Hepatocyte (in vitro differentiated cells): Measurements from ENCODE around the gene RAI1. TPM values are rescaled to one million over a fixed set of nuclear protein-coding genes. Genes with fewer than 3 reads are reported as not detected.

Experiments used
- DNase-seq: peaks from one replicate; pipeline ENCODE4 v3.0.0-alpha.2; 2016; ENCODE audit warnings: low spot score
- H2AFZ ChIP-seq: fragments of 200-600 bp; sonication (generic); 2 replicates; pipeline ENCODE4 v1.6.0; 2016; ENCODE audit warnings: antibody characterized with exemption, mild to moderate bottlenecking
- H3K27ac ChIP-seq: fragments of 200-600 bp; sonication (generic); 2 replicates; pipeline ENCODE4 v1.5.1; 2016; ENCODE audit warnings: mild to moderate bottlenecking
- H3K27me3 ChIP-seq: fragments of 200-600 bp; sonication (generic); 2 replicates; pipeline ENCODE4 v1.6.1; 2016
- H3K36me3 ChIP-seq: fragments of 200-600 bp; sonication (generic); replicated peaks from 2 replicates; pipeline ENCODE4 v1.5.1; 2016; ENCODE audit warnings: low read depth; ENCODE audit not compliant: insufficient read depth
- H3K4me1 ChIP-seq: fragments of 200-600 bp; sonication (generic); 2 replicates; pipeline ENCODE4 v1.5.1; 2016; ENCODE audit warnings: mild to moderate bottlenecking, moderate library complexity; ENCODE audit not compliant: insufficient read depth
- H3K4me2 ChIP-seq: fragments of 200-600 bp; sonication (generic); 2 replicates; pipeline ENCODE4 v1.6.0; 2016
- H3K4me3 ChIP-seq: fragments of 200-600 bp; sonication (generic); 2 replicates; pipeline ENCODE4 v1.5.1; 2016; ENCODE audit warnings: mild to moderate bottlenecking
- H3K79me2 ChIP-seq: fragments of 200-600 bp; sonication (generic); 2 replicates; pipeline ENCODE4 v1.6.0; 2017; ENCODE audit warnings: mild to moderate bottlenecking
- H3K9me2 ChIP-seq: fragments of 200-600 bp; sonication (generic); replicated peaks from 2 replicates; pipeline ENCODE4 v1.6.0; 2017; ENCODE audit warnings: mild to moderate bottlenecking; ENCODE audit not compliant: insufficient read depth
- H3K9me3 ChIP-seq: fragments of 200-600 bp; sonication (generic); 2 replicates; pipeline ENCODE4 v1.5.1; 2016; ENCODE audit warnings: low read depth, mild to moderate bottlenecking
- H4K20me1 ChIP-seq: fragments of 200-600 bp; sonication (generic); 2 replicates; pipeline ENCODE4 v1.6.0; 2016; ENCODE audit warnings: mild to moderate bottlenecking; ENCODE audit not compliant: insufficient read depth, poor library complexity, severe bottlenecking
- CTCF ChIP-seq: fragments of 200-600 bp; sonication (generic); IDR thresholded peaks from 2 replicates; pipeline ENCODE4 v1.5.1; 2016; ENCODE audit warnings: antibody characterized with exemption, mild to moderate bottlenecking; ENCODE audit not compliant: poor library complexity
- EZH2 ChIP-seq: fragments of 200-600 bp; sonication (generic); IDR thresholded peaks from 2 replicates; pipeline ENCODE4 v1.6.1; 2016; ENCODE audit warnings: antibody characterized with exemption, mild to moderate bottlenecking, borderline replicate concordance
- EZH2phosphoT487 ChIP-seq: fragments of 200-600 bp; sonication (generic); IDR thresholded peaks from one replicate; pipeline ENCODE4 v1.6.1; 2018; ENCODE audit warnings: antibody characterized with exemption, mild to moderate bottlenecking, low read depth, moderate library complexity; ENCODE audit not compliant: unreplicated experiment, severe bottlenecking
- WGBS: methylation state at CpG from one replicate; pipeline ENCODE4 v1.1.6; 2016; ENCODE audit warnings: low lambda C conversion rate; ENCODE audit errors: missing lambda C conversion rate; 5-methylcytosine and 5-hydroxymethylcytosine counted together
- polyA plus RNA-seq: library from polyadenylated mRNA; unstranded; fragments of >200 nt; fragmentation: Nextera tagmentation; extraction: Ambion mirVana; gene quantifications from 2 replicates; pipeline ENCODE4 v1.2.1, GENCODE V29; 2016
- total RNA-seq: library from RNA; depleted of rRNA; stranded (reverse); fragments of >200 nt; gene quantifications from 2 replicates; pipeline ENCODE4 v1.2.3, GENCODE V29; 2014

RAI1 gene
- total and polyA plus RNA-seq, 2 experiments from 2014 or later, result 20.2 to 23.8 TPM

GRCh38 chr17:17836250-17836817 is 155.1 kb downstream of the RAI1 start:
- H4K20me1 ChIP-seq, result peaks cover 43% of the 10 kb centered on the region
- peak overlapping the region; percentile 99 for H3K27ac ChIP-seq
- H3K36me3 ChIP-seq, result no peaks in the 10 kb centered on the region
- TF ChIP-seq EZH2 (no peak), CTCF (no peak), EZH2phosphoT487 (no peak)
- peaks cover 50% of the 10 kb centered on the region for H3K79me2 ChIP-seq
- H2AFZ ChIP-seq, result no peak overlapping the region
- under 1% methylated on average over 61 of the region's 69 CpGs for WGBS
- H3K4me3 ChIP-seq, result peak overlapping the region; percentile 87
- H3K4me2 ChIP-seq, result peak overlapping the region; percentile 86
- peaks cover 71% of the 10 kb centered on the region for H3K4me1 ChIP-seq
- no peaks in the 10 kb centered on the region for H3K9me3 ChIP-seq
- no peaks in the 10 kb centered on the region for H3K27me3 ChIP-seq
- peak; percentile 99 for DNase-seq
- H3K9me2 ChIP-seq, result no peaks in the 10 kb centered on the region

- peaks cover 38% of the 10 kb centered on the region for H4K20me1 ChIP-seq
- H3K4me1 ChIP-seq, result peaks cover 65% of the 10 kb centered on the region
- H3K9me3 ChIP-seq, result no peaks in the 10 kb centered on the region
- peak within 1 kb of the TSS; percentile 86 for H3K4me2 ChIP-seq
- peaks cover 44% of the 10 kb centered on the region for H3K79me2 ChIP-seq
- H3K27ac ChIP-seq, result peak within 1 kb of the TSS; percentile 99
- TF ChIP-seq EZH2phosphoT487 (no peak), CTCF (no peak), EZH2 (no peak)
- no peak within 1 kb of the TSS for H2AFZ ChIP-seq
- H3K4me3 ChIP-seq, result peak within 1 kb of the TSS; percentile 87
- H3K9me2 ChIP-seq, result no peaks in the 10 kb centered on the region
- 4% methylated on average over 44 of the region's 52 CpGs for WGBS
- H3K36me3 ChIP-seq, result no peaks in the 10 kb centered on the region
- H3K27me3 ChIP-seq, result no peaks in the 10 kb centered on the region
- DNase-seq, result peak; percentile 91
Observed at GRCh38 chr17:17836818-17837379, 155.6 kb downstream of the RAI1 start, which contains the start of gene SREBF1. Gene SREBF1, minus strand, starts transcription at chr17:17836986. Its CDS starts 169 bp downstream, at chr17:17836817.

GRCh38 chr17:17837380-17837821 is 156.1 kb downstream of the RAI1 start:
- Histone ChIP-seq H3K4me1 (peaks cover 60% of the 10 kb centered on the region), H3K36me3 (no peaks in the 10 kb centered on the region), H4K20me1 (peaks cover 33% of the 10 kb centered on the region), H3K9me3 (no peaks in the 10 kb centered on the region), H3K4me2 (peak overlapping the region; percentile 86), H3K79me2 (peaks cover 39% of the 10 kb centered on the region), H2AFZ (no peak overlapping the region), H3K27ac (peak overlapping the region; percentile 99), H3K27me3 (no peaks in the 10 kb centered on the region), H3K4me3 (peak overlapping the region; percentile 87), H3K9me2 (no peaks in the 10 kb centered on the region)
- DNase-seq, result peak; percentile 70
- 57% methylated on average over 3 of the region's 3 CpGs for WGBS
- TF ChIP-seq EZH2phosphoT487 (no peak), CTCF (no peak), EZH2 (no peak)
